ENCODE measurements around the gene CIAO1.

CIAO1 gene

GRCh38 chr2:96258166-96259022 is 7.6 kb upstream of the CIAO1 start:
- no peak for TF ChIP-seq CTCF (IDR thresholded peaks at IDR 0.05)
- Histone ChIP-seq H3K27ac (peak overlapping the region; percentile 92), H3K4me2 (ENCODE audit: low read length) (peak overlapping the region; percentile 33), H3K36me3 (ENCODE audit: control insufficient read depth, insufficient read depth, low read length) (no peaks in the 10 kb centered on the region), H3K79me2 (peaks cover 65% of the 10 kb centered on the region), H3K9me3 (ENCODE audit: control insufficient read depth, low read length) (no peaks in the 10 kb centered on the region), H3K27me3 (ENCODE audit: control insufficient read depth, insufficient read depth, low read length) (no peaks in the 10 kb centered on the region), H2AFZ (no peak overlapping the region), H3K9ac (no peak overlapping the region), H3K4me1 (peaks cover 37% of the 10 kb centered on the region), H3K4me3 (ENCODE audit: low read depth, low read length) (no peak overlapping the region)

GRCh38 chr2:96259497-96259921 is 6.5 kb upstream of the CIAO1 start:
- Histone ChIP-seq H3K4me3 (ENCODE audit: low read depth, low read length) (peak overlapping the region; percentile 7), H3K27me3 (ENCODE audit: control insufficient read depth, insufficient read depth, low read length) (no peaks in the 10 kb centered on the region), H3K79me2 (peaks cover 66% of the 10 kb centered on the region), H3K36me3 (ENCODE audit: control insufficient read depth, insufficient read depth, low read length) (no peaks in the 10 kb centered on the region), H3K4me2 (ENCODE audit: low read length) (peak overlapping the region; percentile 33), H2AFZ (no peak overlapping the region), H3K9me3 (ENCODE audit: control insufficient read depth, low read length) (no peaks in the 10 kb centered on the region), H3K9ac (no peak overlapping the region), H3K27ac (peak overlapping the region; percentile 92), H3K4me1 (peaks cover 46% of the 10 kb centered on the region)
- TF ChIP-seq CTCF (IDR thresholded peaks at IDR 0.05), result no peak

- Histone ChIP-seq H3K4me3 (ENCODE audit: low read depth, low read length) (peak overlapping the region; percentile 24), H3K4me1 (peaks cover 49% of the 10 kb centered on the region)
Observed at GRCh38 chr2:96260387-96261260, 5.4 kb upstream of the CIAO1 start.

GRCh38 chr2:96261328-96262003 is 4.6 kb upstream of the CIAO1 start:
- Histone ChIP-seq H3K27ac (peak overlapping the region; percentile 92), H3K79me2 (peaks cover 57% of the 10 kb centered on the region), H3K4me1 (peaks cover 49% of the 10 kb centered on the region), H3K27me3 (ENCODE audit: control insufficient read depth, insufficient read depth, low read length) (no peaks in the 10 kb centered on the region), H3K36me3 (ENCODE audit: control insufficient read depth, insufficient read depth, low read length) (no peaks in the 10 kb centered on the region), H3K9ac (no peak overlapping the region), H3K4me2 (ENCODE audit: low read length) (peak overlapping the region; percentile 33), H3K4me3 (ENCODE audit: low read depth, low read length) (peak overlapping the region; percentile 24), H3K9me3 (ENCODE audit: control insufficient read depth, low read length) (no peaks in the 10 kb centered on the region), H2AFZ (no peak overlapping the region)
- TF ChIP-seq CTCF (IDR thresholded peaks at IDR 0.05), result no peak

More at GRCh38 chr2:96260387-96261260, 5.4 kb upstream of the CIAO1 start:
- no peaks in the 10 kb centered on the region for H3K27me3 ChIP-seq (ENCODE audit: control insufficient read depth, insufficient read depth, low read length)
- H3K4me2 ChIP-seq (ENCODE audit: low read length), result peak overlapping the region; percentile 33
- peak overlapping the region; percentile 40 for H2AFZ ChIP-seq
- H3K9ac ChIP-seq, result no peak overlapping the region
- H3K9me3 ChIP-seq (ENCODE audit: control insufficient read depth, low read length), result no peaks in the 10 kb centered on the region
- peak; percentile 60 for TF ChIP-seq CTCF (IDR thresholded peaks at IDR 0.05)
- peaks cover 62% of the 10 kb centered on the region for H3K79me2 ChIP-seq
- peak overlapping the region; percentile 92 for H3K27ac ChIP-seq
- no peaks in the 10 kb centered on the region for H3K36me3 ChIP-seq (ENCODE audit: control insufficient read depth, insufficient read depth, low read length)

Measured in parathyroid adenoma (tissue), 2 donors.